ENCODE measurements around the gene LCNL1.

The LCNL1 gene

GRCh38 chr9:137013571-137013940 lies 30.8 kb downstream of the LCNL1 start:
- no peak for DNase-seq

- DNase-seq: no peak
Observed at GRCh38 chr9:137014166-137014565, 31.4 kb downstream of the LCNL1 start.

- no peak for DNase-seq
Observed at GRCh38 chr9:137014776-137015539, 32.2 kb downstream of the LCNL1 start.

GRCh38 chr9:137015540-137015930 lies 32.7 kb downstream of the LCNL1 start:
- no peak for DNase-seq

GRCh38 chr9:137015976-137016375 lies 33.2 kb downstream of the LCNL1 start:
- DNase-seq: no peak

GRCh38 chr9:137016436-137016835 lies 33.6 kb downstream of the LCNL1 start:
- DNase-seq: no peak

- no peak for DNase-seq
Observed at GRCh38 chr9:137017071-137017470, 34.3 kb downstream of the LCNL1 start.

GRCh38 chr9:137017791-137018497 lies 35.2 kb downstream of the LCNL1 start:
- no peak for DNase-seq

- DNase-seq: no peak
Observed at GRCh38 chr9:137018761-137019559, 36.2 kb downstream of the LCNL1 start.

GRCh38 chr9:137019891-137020683 lies 37.3 kb downstream of the LCNL1 start:
- no peak for DNase-seq

GRCh38 chr9:137020771-137021567 lies 38.2 kb downstream of the LCNL1 start:
- no peak for DNase-seq

- no peak for DNase-seq
Observed at GRCh38 chr9:137021568-137021978, 38.8 kb downstream of the LCNL1 start.

- no peak for DNase-seq
Observed at GRCh38 chr9:137021979-137022661, 39.3 kb downstream of the LCNL1 start.

- DNase-seq: no peak
Observed at GRCh38 chr9:137022662-137023008, 39.8 kb downstream of the LCNL1 start.

GRCh38 chr9:137023157-137023556 lies 40.4 kb downstream of the LCNL1 start:
- DNase-seq: no peak

- DNase-seq: no peak
Observed at GRCh38 chr9:137023583-137023991, 40.8 kb downstream of the LCNL1 start.

GRCh38 chr9:137025517-137025966 lies 42.7 kb downstream of the LCNL1 start:
- peak; percentile 93 for DNase-seq

- DNase-seq: no peak
Observed at GRCh38 chr9:137026384-137026783, 43.6 kb downstream of the LCNL1 start.

- no peak for DNase-seq
Observed at GRCh38 chr9:137026828-137027227, 44.0 kb downstream of the LCNL1 start.

- DNase-seq: no peak
Observed at GRCh38 chr9:137027369-137028262, 44.8 kb downstream of the LCNL1 start, which contains the start of gene ABCA2. Gene ABCA2 (minus strand): TSS chr9:137028237. CDS start chr9:137028140, 97 bp downstream.

Data from NCI-H510A treated with DMSO at 0.1 percent for 48 hours (cell line).